HepG2 (cell line): Measurements from ENCODE around the gene GPATCH11. TPM values are rescaled to one million over a fixed set of nuclear protein-coding genes. Genes with fewer than 3 reads are reported as not detected.

ENCODE experiments used
- ATAC-seq: fragments of 200-7000 bp; cut with Tn5 transposase; 3 replicates; pipeline ENCODE4 v1.9.1; 2020; ENCODE audit warnings: mild to moderate bottlenecking, moderate library complexity
- BruUV-seq: library from RNA; stranded (reverse); fragments of 400-500 nt; replicated peaks from 2 replicates; lab custom pipeline; 2021; lab: Mats Ljungman, UMichigan
- CTCF ChIA-PET: fragments of 300-600 bp; formaldehyde crosslinking; extraction: SDS; loops from one replicate; lab custom pipeline; 2021; ENCODE audit warnings: low total read pairs, inconsistent platforms, low intra/inter-chr PET ratio; lab: Yijun Ruan, JAX
- POLR2A ChIA-PET: fragments of 350-600 bp; sonication (Branson Sonifier 250); formaldehyde crosslinking; loops from one replicate; lab custom pipeline; 2020; ENCODE audit warnings: antibody characterized with exemption, inconsistent platforms; lab: Yijun Ruan, JAX
- DNase-seq: peaks from one replicate; pipeline ENCODE4 v3.0.0-alpha.2; 2015; ENCODE audit warnings: low spot score
- FAIRE-seq: peaks from 3 replicates; lab custom pipeline; 2011; peaks lifted over from hg19 to GRCh38; lab: Jason Lieb, UNC
- H2AFZ ChIP-seq: one replicate; pipeline ENCODE4 v1.6.1; 2011; ENCODE audit warnings: low read length, inconsistent platforms
- H3K27ac ChIP-seq: fragments of 300-600 bp; 3 replicates; pipeline ENCODE4 v1.8.0; 2011; ENCODE audit warnings: mixed run types, mild to moderate bottlenecking, mixed read lengths, low read length, inconsistent platforms; ENCODE audit not compliant: insufficient read depth; ENCODE audit errors: extremely low read length
- H3K27me3 ChIP-seq, 2 experiments: fragments of 200-600 bp in 1 of 2; 2 replicates in 1 of 2; 3 replicates in 1 of 2; pipeline versions ENCODE4 v1.6.0 to v1.8.0; 2011; ENCODE audit warnings: low read length in 2 of 2, mild to moderate bottlenecking in 2 of 2, moderate library complexity in 2 of 2, inconsistent platforms in 1 of 2; ENCODE audit not compliant: insufficient read depth in 2 of 2, control insufficient read depth in 1 of 2
- H3K36me3 ChIP-seq, 2 experiments: fragments of 200-600 bp in 1 of 2; replicated peaks in 1 of 2; 2 replicates in 1 of 2; 3 replicates in 1 of 2; pipeline versions ENCODE4 v1.5.1 to v1.8.0; 2011; ENCODE audit warnings: low read length in 2 of 2, inconsistent platforms in 1 of 2; ENCODE audit not compliant: insufficient read depth in 2 of 2, control insufficient read depth in 1 of 2
- H3K4me1 ChIP-seq: 2 replicates; pipeline ENCODE4 v1.5.1; 2012; ENCODE audit warnings: low read length, inconsistent platforms; ENCODE audit not compliant: insufficient read depth
- H3K4me2 ChIP-seq: 2 replicates; pipeline ENCODE4 v1.6.0; 2011; ENCODE audit warnings: low read depth, low read length, inconsistent platforms
- H3K4me3 ChIP-seq, 3 experiments: fragments of 200-600 bp in 1 of 3; sonication (generic), shearing (Covaris generic) in 1 of 3; replicated peaks in 1 of 3; 2 replicates each; pipeline ENCODE4 v1.5.1; 2011 to 2016; ENCODE audit warnings: low read length in 3 of 3, inconsistent platforms in 2 of 3, low read depth in 2 of 3, mild to moderate bottlenecking in 2 of 3, control low read depth in 1 of 3, mixed read lengths in 1 of 3; ENCODE audit not compliant: insufficient read depth in 1 of 3
- H3K79me2 ChIP-seq: one replicate; pipeline ENCODE4 v1.6.1; 2011; ENCODE audit warnings: low read length, inconsistent platforms; ENCODE audit not compliant: insufficient read depth
- H3K9ac ChIP-seq: 2 replicates; pipeline ENCODE4 v1.6.0; 2011; ENCODE audit warnings: mild to moderate bottlenecking, low read depth, low read length, inconsistent platforms; ENCODE audit not compliant: insufficient read depth
- H3K9me3 ChIP-seq: 2 replicates; pipeline ENCODE4 v1.5.1; 2012; ENCODE audit warnings: mild to moderate bottlenecking, low read length
- H4K20me1 ChIP-seq: 2 replicates; pipeline ENCODE4 v1.6.0; 2011; ENCODE audit warnings: inconsistent platforms, mild to moderate bottlenecking, low read length, moderate library complexity; ENCODE audit not compliant: insufficient read depth
- CHCHD3 ChIP-seq: sonication (generic); formaldehyde crosslinking; IDR thresholded peaks from 2 replicates; pipeline ENCODE4 v1.8.0; 2022; ENCODE audit warnings: mild to moderate bottlenecking, missing genetic modification reagents, moderate library complexity
- DPF2 ChIP-seq: sonication (generic); formaldehyde crosslinking; IDR thresholded peaks from 2 replicates; pipeline ENCODE4 v1.4.0; 2020; ENCODE audit warnings: mild to moderate bottlenecking, low read depth, missing genetic modification reagents, borderline replicate concordance
- ETV5 ChIP-seq: IDR thresholded peaks from 2 replicates; pipeline ENCODE4 v1.6.1; 2018; ENCODE audit warnings: missing biosample characterization, missing genetic modification reagents, inconsistent platforms, borderline replicate concordance
- MATR3 ChIP-seq: sonication (generic); formaldehyde crosslinking; IDR thresholded peaks from 2 replicates; pipeline ENCODE4 v1.4.0; 2020; ENCODE audit warnings: missing genetic modification reagents
- NR2F6 ChIP-seq, 2 experiments: IDR thresholded peaks; 2 replicates each; pipeline ENCODE4 v1.6.1; 2016; ENCODE audit warnings: antibody characterized with exemption in 1 of 2, mild to moderate bottlenecking in 1 of 2
- RAD51 ChIP-seq: fragments of 450-650 bp; IDR thresholded peaks from 2 replicates; pipeline ENCODE4 v1.6.1; 2016; ENCODE audit warnings: borderline replicate concordance
- ZBTB21 ChIP-seq: sonication (generic); formaldehyde crosslinking; IDR thresholded peaks from 2 replicates; pipeline ENCODE4 v1.4.0; 2020; ENCODE audit warnings: missing genetic modification reagents
- ZNF232 ChIP-seq: sonication (generic); formaldehyde crosslinking; IDR thresholded peaks from 2 replicates; pipeline ENCODE4 v1.4.0; 2020; ENCODE audit warnings: missing genetic modification reagents, borderline replicate concordance
- ZNF367 ChIP-seq: sonication (generic); formaldehyde crosslinking; IDR thresholded peaks from 2 replicates; pipeline ENCODE4 v1.4.0; 2020; ENCODE audit warnings: missing genetic modification reagents, borderline replicate concordance
- ZNF432 ChIP-seq: sonication (generic); formaldehyde crosslinking; IDR thresholded peaks from 2 replicates; pipeline ENCODE4 v1.5.0; 2020; ENCODE audit warnings: missing genetic modification reagents, mild to moderate bottlenecking, borderline replicate concordance
- ZNF567 ChIP-seq: sonication (generic); formaldehyde crosslinking; IDR thresholded peaks from 2 replicates; pipeline ENCODE4 v1.8.1; 2023; ENCODE audit warnings: mild to moderate bottlenecking, missing genetic modification reagents, borderline replicate concordance
- ZNF841 ChIP-seq: sonication (generic); formaldehyde crosslinking; IDR thresholded peaks from 2 replicates; pipeline ENCODE4 v1.8.1; 2023; ENCODE audit warnings: missing genetic modification reagents, borderline replicate concordance
- whole genome bisulfite sequencing: methylation state at CpG from one replicate; pipeline ENCODE4 v1.1.6; 2017; ENCODE audit warnings: low lambda C conversion rate; 5-methylcytosine and 5-hydroxymethylcytosine counted together
- in situ Hi-C: cut with HindIII; loops from 2 replicates; pipeline ENCODE4 v1.10.0; 2017; ENCODE audit warnings: low pct_unique_long_range_greater_than_20kb; ENCODE audit not compliant: extremely low pct_ligation_motif_present
- intact Hi-C: fragments of 100-400 bp; cut with micrococcal nuclease; formaldehyde crosslinking; loops from one replicate; pipeline ENCODE4 v1.10.0; 2022; ENCODE audit not compliant: unreplicated experiment
- polyA plus RNA-seq, 8 experiments: library from polyadenylated mRNA; depleted of rRNA in 3 of 8; stranded (reverse) in 7 of 8; unstranded in 1 of 8; fragments of >200 nt; fragmentation: Illumina TruSeq in 4 of 8; extraction: Trizol in 4 of 8; gene quantifications; 2 replicates each; pipeline versions ENCODE4 v1.2.1 to v1.2.3, GENCODE V29; 2011 to 2016; ENCODE audit warnings: low read depth in 4 of 8, missing spikeins in 1 of 8, mixed read lengths in 1 of 8; ENCODE audit not compliant: insufficient read depth in 1 of 8
- total RNA-seq, 5 experiments: library from RNA; depleted of rRNA; stranded (reverse); fragments of >200 nt; fragmentation: Illumina TruSeq; extraction: Trizol; gene quantifications; 2 replicates each; pipeline ENCODE4 v1.2.3, GENCODE V29; 2016; ENCODE audit warnings: low read depth in 1 of 5
- TF ChIP-seq, protein P1 (sequence below): sonication (generic); formaldehyde crosslinking; IDR thresholded peaks from 2 replicates; pipeline ENCODE4 v1.4.0; 2020; ENCODE audit warnings: missing genetic modification reagents
- TF ChIP-seq, protein P2 (sequence below): sonication (generic); formaldehyde crosslinking; IDR thresholded peaks from 2 replicates; pipeline ENCODE4 v1.4.0; 2020; ENCODE audit warnings: missing genetic modification reagents, borderline replicate concordance

GPATCH11 gene
- total and polyA plus RNA-seq, 2 of the 13 experiments (the other 11 are each of a cell fraction or from before 2014, with no cell fraction given): 3.8 to 8.7 TPM

DNA sequence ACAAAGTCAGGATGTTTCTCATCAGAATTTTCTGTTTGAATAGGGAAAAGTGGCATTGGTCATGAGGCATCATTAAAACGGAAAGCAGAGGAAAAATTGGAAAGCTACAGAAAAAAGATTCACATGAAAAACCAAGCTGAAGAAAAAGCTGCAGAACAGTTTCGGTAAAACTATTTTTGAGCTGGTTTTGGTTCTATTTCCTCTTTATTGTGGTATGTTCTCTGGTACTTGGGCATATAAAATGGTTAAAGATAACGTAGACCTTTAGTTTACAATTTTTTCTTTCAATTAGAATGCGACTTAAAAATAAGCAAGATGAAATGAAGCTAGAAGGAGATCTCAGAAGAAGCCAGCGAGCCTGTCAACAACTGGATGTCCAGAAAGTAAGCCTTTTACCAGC lies 7.6 kb downstream of the GPATCH11 start:
- ChIA-PET CTCF (no interaction called here), POLR2A (no interaction called here)
- Histone ChIP-seq H3K36me3 (peaks cover 10 to 25% of the 10 kb centered on the region in 2 experiments), H2AFZ (no peak overlapping the region), H3K4me3 (no peak overlapping the region), H3K27me3 (no peaks in the 10 kb centered on the region), H3K27ac (no peak overlapping the region), H3K4me1 (peaks cover 8% of the 10 kb centered on the region; the same call in 1 of the 2 replicates), H3K4me2 (no peak overlapping the region), H4K20me1 (no peaks in the 10 kb centered on the region), H3K9me3 (no peaks in the 10 kb centered on the region), H3K79me2 (no peaks in the 10 kb centered on the region), H3K9ac (no peak overlapping the region)
- in situ Hi-C loops: no loop called here
- no peak for FAIRE-seq
- intact Hi-C loops: no loop called here
- no peak for ATAC-seq
- TF ChIP-seq NR2F6 (IDR thresholded peaks at IDR 0.05) (no peak), NR2F6 (CRISPR knock-in tag; IDR thresholded peaks at IDR 0.05) (no peak), ZBTB21 (CRISPR knock-in tag) (no peak)
- DNase-seq: no peak
- no TSS peak for BruUV-seq
- 91% methylated on average over 5 of the region's 5 CpGs for WGBS

DNA sequence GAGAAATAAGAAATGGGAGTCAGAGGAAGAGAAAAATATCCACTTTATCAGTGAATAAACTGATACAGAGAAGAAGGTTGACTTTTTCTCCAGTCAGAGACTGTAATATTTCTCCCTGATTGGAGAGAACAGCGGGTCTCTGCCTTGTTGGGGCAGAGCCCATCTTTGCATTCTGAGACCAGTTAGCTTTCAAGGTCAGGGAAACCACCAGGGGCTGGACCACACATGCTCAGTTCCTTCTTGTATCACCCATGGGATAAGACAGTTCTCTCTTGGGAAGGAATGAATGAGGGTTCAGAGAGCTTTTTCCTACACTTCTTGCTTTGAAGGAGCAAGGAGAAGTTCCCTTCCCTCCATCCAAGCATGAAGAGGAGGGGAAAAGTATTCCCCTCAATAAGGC lies 12.2 kb downstream of the GPATCH11 start:
- DNase-seq (no peak), FAIRE-seq (no peak), ATAC-seq (no peak)
- no TSS peak for BruUV-seq
- 94% methylated on average over 1 of the region's 1 CpG for WGBS
- Histone ChIP-seq H3K27ac (no peak overlapping the region), H3K4me3 (no peak overlapping the region), H4K20me1 (no peaks in the 10 kb centered on the region), H3K36me3 (peaks cover 4 to 17% of the 10 kb centered on the region in 2 experiments), H3K79me2 (no peaks in the 10 kb centered on the region), H2AFZ (no peak overlapping the region), H3K9me3 (no peaks in the 10 kb centered on the region), H3K9ac (no peak overlapping the region), H3K4me2 (no peak overlapping the region), H3K4me1 (no peaks in the 10 kb centered on the region), H3K27me3 (no peaks in the 10 kb centered on the region)
- POLR2A ChIA-PET: no interaction called here
- CTCF ChIA-PET: no interaction called here
- intact Hi-C loops: no loop called here
- in situ Hi-C loops: no loop called here
- no peak for TF ChIP-seq DPF2 (CRISPR knock-in tag)
- TF ChIP-seq, protein P1, sequence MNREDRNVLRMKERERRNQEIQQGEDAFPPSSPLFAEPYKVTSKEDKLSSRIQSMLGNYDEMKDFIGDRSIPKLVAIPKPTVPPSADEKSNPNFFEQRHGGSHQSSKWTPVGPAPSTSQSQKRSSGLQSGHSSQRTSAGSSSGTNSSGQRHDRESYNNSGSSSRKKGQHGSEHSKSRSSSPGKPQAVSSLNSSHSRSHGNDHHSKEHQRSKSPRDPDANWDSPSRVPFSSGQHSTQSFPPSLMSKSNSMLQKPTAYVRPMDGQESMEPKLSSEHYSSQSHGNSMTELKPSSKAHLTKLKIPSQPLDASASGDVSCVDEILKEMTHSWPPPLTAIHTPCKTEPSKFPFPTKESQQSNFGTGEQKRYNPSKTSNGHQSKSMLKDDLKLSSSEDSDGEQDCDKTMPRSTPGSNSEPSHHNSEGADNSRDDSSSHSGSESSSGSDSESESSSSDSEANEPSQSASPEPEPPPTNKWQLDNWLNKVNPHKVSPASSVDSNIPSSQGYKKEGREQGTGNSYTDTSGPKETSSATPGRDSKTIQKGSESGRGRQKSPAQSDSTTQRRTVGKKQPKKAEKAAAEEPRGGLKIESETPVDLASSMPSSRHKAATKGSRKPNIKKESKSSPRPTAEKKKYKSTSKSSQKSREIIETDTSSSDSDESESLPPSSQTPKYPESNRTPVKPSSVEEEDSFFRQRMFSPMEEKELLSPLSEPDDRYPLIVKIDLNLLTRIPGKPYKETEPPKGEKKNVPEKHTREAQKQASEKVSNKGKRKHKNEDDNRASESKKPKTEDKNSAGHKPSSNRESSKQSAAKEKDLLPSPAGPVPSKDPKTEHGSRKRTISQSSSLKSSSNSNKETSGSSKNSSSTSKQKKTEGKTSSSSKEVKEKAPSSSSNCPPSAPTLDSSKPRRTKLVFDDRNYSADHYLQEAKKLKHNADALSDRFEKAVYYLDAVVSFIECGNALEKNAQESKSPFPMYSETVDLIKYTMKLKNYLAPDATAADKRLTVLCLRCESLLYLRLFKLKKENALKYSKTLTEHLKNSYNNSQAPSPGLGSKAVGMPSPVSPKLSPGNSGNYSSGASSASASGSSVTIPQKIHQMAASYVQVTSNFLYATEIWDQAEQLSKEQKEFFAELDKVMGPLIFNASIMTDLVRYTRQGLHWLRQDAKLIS (CRISPR knock-in tag): no peak
- TF ChIP-seq ZNF841 (CRISPR knock-in tag): no peak
- no peak for TF ChIP-seq CHCHD3
- no peak for TF ChIP-seq ZNF432 (CRISPR knock-in tag)
- TF ChIP-seq, protein P2, sequence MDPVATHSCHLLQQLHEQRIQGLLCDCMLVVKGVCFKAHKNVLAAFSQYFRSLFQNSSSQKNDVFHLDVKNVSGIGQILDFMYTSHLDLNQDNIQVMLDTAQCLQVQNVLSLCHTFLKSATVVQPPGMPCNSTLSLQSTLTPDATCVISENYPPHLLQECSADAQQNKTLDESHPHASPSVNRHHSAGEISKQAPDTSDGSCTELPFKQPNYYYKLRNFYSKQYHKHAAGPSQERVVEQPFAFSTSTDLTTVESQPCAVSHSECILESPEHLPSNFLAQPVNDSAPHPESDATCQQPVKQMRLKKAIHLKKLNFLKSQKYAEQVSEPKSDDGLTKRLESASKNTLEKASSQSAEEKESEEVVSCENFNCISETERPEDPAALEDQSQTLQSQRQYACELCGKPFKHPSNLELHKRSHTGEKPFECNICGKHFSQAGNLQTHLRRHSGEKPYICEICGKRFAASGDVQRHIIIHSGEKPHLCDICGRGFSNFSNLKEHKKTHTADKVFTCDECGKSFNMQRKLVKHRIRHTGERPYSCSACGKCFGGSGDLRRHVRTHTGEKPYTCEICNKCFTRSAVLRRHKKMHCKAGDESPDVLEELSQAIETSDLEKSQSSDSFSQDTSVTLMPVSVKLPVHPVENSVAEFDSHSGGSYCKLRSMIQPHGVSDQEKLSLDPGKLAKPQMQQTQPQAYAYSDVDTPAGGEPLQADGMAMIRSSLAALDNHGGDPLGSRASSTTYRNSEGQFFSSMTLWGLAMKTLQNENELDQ (CRISPR knock-in tag): no peak
- TF ChIP-seq ZNF232 (CRISPR knock-in tag): no peak
- no peak for TF ChIP-seq ZNF567 (CRISPR knock-in tag)
- TF ChIP-seq ETV5 (CRISPR knock-in tag): no peak
- TF ChIP-seq ZNF367 (CRISPR knock-in tag): no peak
- TF ChIP-seq RAD51: no peak
- TF ChIP-seq MATR3: no peak
